Esophagus squamous epithelium (tissue), 5 donors: ENCODE results near the gene FBXO7. TPM values are rescaled to one million over a fixed set of nuclear protein-coding genes. Genes with fewer than 3 reads are reported as not detected.
A peak's percentile ranks its signal among the peaks of the same experiment; 100 is the strongest.

Experiments
- DNase-seq: peaks from one replicate; lab custom pipeline; 2025; lab: John Stamatoyannopoulos, UW
- H3K27ac ChIP-seq, 4 donors: fragments of 200-600 bp; sonication (generic); one replicate each; pipeline ENCODE4 v1.5.1; 2016 to 2019; ENCODE audit warnings: mild to moderate bottlenecking in 1 of 4
- H3K27me3 ChIP-seq, 4 donors: fragments of 200-600 bp; sonication (generic); 1 replicate in 3 of 4; 2 replicates in 1 of 4; pipeline versions ENCODE4 v1.5.1 to v1.6.0; 2017 to 2021; ENCODE audit warnings: antibody characterized with exemption in 1 of 4
- H3K36me3 ChIP-seq, 3 donors: fragments of 200-600 bp; sonication (generic); one replicate each; pipeline ENCODE4 v1.5.1; 2016 to 2019
- H3K4me1 ChIP-seq, 3 donors: fragments of 200-600 bp; sonication (generic); one replicate each; pipeline ENCODE4 v1.5.1; 2017 to 2019
- H3K4me3 ChIP-seq, 4 donors: fragments of 200-600 bp; sonication (generic); 1 replicate in 3 of 4; 2 replicates in 1 of 4; pipeline ENCODE4 v1.5.1; 2016 to 2019; ENCODE audit warnings: mild to moderate bottlenecking in 2 of 4, moderate library complexity in 1 of 4
- H3K9me3 ChIP-seq, 3 donors: fragments of 200-600 bp; sonication (generic); one replicate each; pipeline ENCODE4 v1.5.1; 2016 to 2019
- CTCF ChIP-seq, 6 experiments: fragments of 450-650 bp in 4 of 6; fragments of 200-600 bp in 2 of 6; sonication (generic) in 2 of 6; IDR thresholded peaks; one replicate each; pipeline ENCODE4 v1.5.1; 2016 to 2019; ENCODE audit warnings: antibody characterized with exemption in 6 of 6, mild to moderate bottlenecking in 4 of 6, moderate library complexity in 4 of 6
- POLR2A ChIP-seq, 4 donors: fragments of 450-650 bp; IDR thresholded peaks; one replicate each; pipeline ENCODE4 v1.6.1; 2017; ENCODE audit warnings: antibody characterized with exemption in 4 of 4, mild to moderate bottlenecking in 4 of 4, moderate library complexity in 3 of 4
- WGBS, 2 donors: methylation state at CpG; one replicate each; pipeline ENCODE4 v1.1.5; 2018; 5-methylcytosine and 5-hydroxymethylcytosine counted together
- intact Hi-C: fragments of 100-400 bp; cut with DNase I; formaldehyde crosslinking; loops from one replicate; pipeline ENCODE4 v1.15.0; 2022
- total RNA-seq, 4 donors: library from RNA; depleted of rRNA; stranded (reverse); fragments of >200 nt; gene quantifications; one replicate each; pipeline ENCODE4 v1.1.0, GENCODE V29; 2016
- donor health status: DM: yes; HTN: yes; CAD: no.

FBXO7 gene
- total RNA-seq, 4 donors from 2014 or later = 31.8 to 67.1 (median 49.6) TPM

- 75 to 76% methylated on average over 9 to 11 of the region's 15 CpGs for WGBS, 2 donors
- Histone ChIP-seq H3K9me3 (no peaks in the 10 kb centered on the region), H3K4me3 (no peak overlapping the region), H3K27ac (peak overlapping the region; percentile 64 to 83 (median 68)), H3K4me1 (peaks cover 11 to 50% (median 31%) of the 10 kb centered on the region in 3 donors), H3K27me3 (peaks cover 0 to 4% (median 0%) of the 10 kb centered on the region in 4 donors), H3K36me3 (no peaks in the 10 kb centered on the region)
- no peak for DNase-seq
- intact Hi-C loops = loop anchor here (5.0 kb wide), 1 partner anchor 263 kb away; no protein-coding TSS in a partner anchor
- TF ChIP-seq POLR2A (IDR thresholded peaks at IDR 0.05) = no peak
- TF ChIP-seq CTCF (IDR thresholded peaks at IDR 0.05) = no peak
Observed at GRCh38 chr22:32534252-32535235, 59.9 kb downstream of the FBXO7 start.

DNA sequence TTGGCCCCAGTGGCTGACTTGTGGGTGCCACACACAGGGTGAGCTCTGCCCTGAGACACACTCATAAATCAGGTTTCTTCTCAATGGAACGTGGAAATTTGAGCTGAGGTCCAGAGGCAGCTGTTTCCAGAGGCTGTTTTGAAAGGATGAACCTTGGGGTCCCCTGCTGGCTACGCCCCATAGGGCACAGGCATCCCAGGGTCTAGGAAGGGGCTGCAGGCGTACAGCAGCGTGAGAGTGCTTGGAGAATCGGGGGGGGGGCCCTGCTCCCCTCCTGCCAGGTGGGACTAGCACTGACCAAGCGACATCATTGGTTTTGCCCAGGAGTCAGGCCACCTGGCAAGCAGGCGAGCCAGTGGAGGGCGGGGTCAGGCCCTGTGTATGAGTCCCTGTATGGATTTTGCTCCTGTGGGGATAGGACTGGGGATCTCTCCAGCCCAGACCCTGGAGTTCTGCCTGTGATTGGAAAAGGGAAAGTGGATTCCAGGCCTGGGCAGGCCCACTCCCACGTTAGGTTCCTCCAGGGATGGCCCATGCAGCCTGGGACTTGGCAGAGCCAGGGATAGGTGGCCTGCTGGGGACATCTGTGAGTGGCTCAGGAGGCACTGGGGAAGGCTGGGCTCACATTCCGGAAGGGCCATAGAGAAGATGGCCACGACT is 61.0 kb downstream of the FBXO7 start:
- intact Hi-C loops = no loop called here
- peaks cover 0 to 4% (median 0%) of the 10 kb centered on the region in 4 donors for H3K27me3 ChIP-seq
- TF ChIP-seq POLR2A (IDR thresholded peaks at IDR 0.05) (no peak), CTCF (IDR thresholded peaks at IDR 0.05) (no peak)
- H3K4me1 ChIP-seq = peaks cover 10 to 39% (median 21%) of the 10 kb centered on the region in 3 donors
- 69 to 87% methylated on average over 2 to 7 of the region's 11 CpGs for WGBS, 2 donors
- no peak for DNase-seq
- no peaks in the 10 kb centered on the region for H3K36me3 ChIP-seq
- no peak overlapping the region for H3K4me3 ChIP-seq
- H3K9me3 ChIP-seq = no peaks in the 10 kb centered on the region
- H3K27ac ChIP-seq = peak overlapping the region in 2 of 4 donors; percentile 68 to 83

- Histone ChIP-seq H3K4me1 (peaks cover 10 to 32% (median 21%) of the 10 kb centered on the region in 3 donors), H3K4me3 (no peak overlapping the region), H3K27ac (no peak overlapping the region), H3K36me3 (no peaks in the 10 kb centered on the region), H3K9me3 (no peaks in the 10 kb centered on the region), H3K27me3 (peaks cover 0 to 4% (median 0%) of the 10 kb centered on the region in 4 donors)
- no peak for TF ChIP-seq CTCF (IDR thresholded peaks at IDR 0.05)
- TF ChIP-seq POLR2A (IDR thresholded peaks at IDR 0.05) = no peak
- 82 to 93% methylated on average over 2 of the region's 2 CpGs for WGBS, 2 donors
- intact Hi-C loops = no loop called here
- no peak for DNase-seq
Observed at GRCh38 chr22:32536352-32536751, 61.7 kb downstream of the FBXO7 start.

GRCh38 chr22:32538521-32538920 is 63.9 kb downstream of the FBXO7 start:
- DNase-seq = no peak
- no peak overlapping the region for H3K4me3 ChIP-seq
- no peak overlapping the region for H3K27ac ChIP-seq
- intact Hi-C loops = no loop called here
- WGBS, 2 donors = 84 to 93% methylated on average over 7 of the region's 7 CpGs
- H3K4me1 ChIP-seq = peaks cover 0 to 15% (median 7%) of the 10 kb centered on the region in 3 donors
- H3K36me3 ChIP-seq = no peaks in the 10 kb centered on the region
- peaks cover 0 to 4% (median 0%) of the 10 kb centered on the region in 4 donors for H3K27me3 ChIP-seq
- no peaks in the 10 kb centered on the region for H3K9me3 ChIP-seq
- TF ChIP-seq CTCF (IDR thresholded peaks at IDR 0.05) (no peak), POLR2A (IDR thresholded peaks at IDR 0.05) (no peak)
